Endothelial cell (in vitro differentiated cells): ENCODE results near the gene PCED1B. TPM values are rescaled to one million over a fixed set of nuclear protein-coding genes. Genes with fewer than 3 reads are reported as not detected.

Experiments
- DNase-seq: peaks from one replicate; pipeline ENCODE4 v3.0.0; 2021; ENCODE audit warnings: low spot score
- H3K27ac Mint-ChIP-seq: one replicate; pipeline ENCODE4 v1.8.0; 2021; ENCODE audit warnings: mixed read lengths, inconsistent platforms; ENCODE audit not compliant: unreplicated experiment
- H3K27me3 Mint-ChIP-seq: one replicate; pipeline ENCODE4 v1.8.0; 2021; ENCODE audit warnings: mild to moderate bottlenecking, moderate library complexity, mixed read lengths, inconsistent platforms; ENCODE audit not compliant: unreplicated experiment
- H3K36me3 Mint-ChIP-seq: one replicate; pipeline ENCODE4 v1.8.0; 2021; ENCODE audit warnings: mild to moderate bottlenecking, low read depth, mixed read lengths, inconsistent platforms; ENCODE audit not compliant: unreplicated experiment
- H3K4me1 Mint-ChIP-seq: one replicate; pipeline ENCODE4 v1.8.0; 2021; ENCODE audit warnings: mild to moderate bottlenecking, mixed read lengths, inconsistent platforms; ENCODE audit not compliant: unreplicated experiment
- H3K4me3 Mint-ChIP-seq: one replicate; pipeline ENCODE4 v1.8.0; 2021; ENCODE audit warnings: mild to moderate bottlenecking, mixed read lengths, inconsistent platforms; ENCODE audit not compliant: unreplicated experiment
- H3K9me3 Mint-ChIP-seq: one replicate; pipeline ENCODE4 v1.8.0; 2021; ENCODE audit warnings: mixed read lengths, inconsistent platforms; ENCODE audit not compliant: unreplicated experiment
- CTCF ChIP-seq: fragments of 200-600 bp; sonication (generic); IDR thresholded peaks from one replicate; pipeline ENCODE4 v1.5.0; 2021; ENCODE audit warnings: antibody characterized with exemption; ENCODE audit not compliant: unreplicated experiment
- total RNA-seq: library from RNA; stranded (reverse); fragmentation: NEBNext Ultra II Directional; extraction: Animal tissue kit (Norgen Biotek cat#: 25700); gene quantifications from one replicate; pipeline ENCODE4 v1.2.1, GENCODE V29; 2021; ENCODE audit not compliant: unreplicated experiment

The PCED1B gene
- total RNA-seq, 1 donor from 2014 or later = 9.7 TPM

- H3K36me3 Mint-ChIP-seq = peaks cover 3% of the 10 kb centered on the region
- H3K27ac Mint-ChIP-seq = no peak overlapping the region
- H3K9me3 Mint-ChIP-seq = no peaks in the 10 kb centered on the region
- no peak for TF ChIP-seq CTCF
- DNase-seq = no peak
- no peaks in the 10 kb centered on the region for H3K27me3 Mint-ChIP-seq
- no peak overlapping the region for H3K4me3 Mint-ChIP-seq
- peaks cover 3% of the 10 kb centered on the region for H3K4me1 Mint-ChIP-seq
These were observed 105.4 kb downstream of the PCED1B start for GRCh38 chr12:47184813-47185212.

GRCh38 chr12:47186246-47186645, 106.8 kb downstream of the PCED1B start:
- no peak for TF ChIP-seq CTCF
- H3K4me3 Mint-ChIP-seq = no peak overlapping the region
- no peaks in the 10 kb centered on the region for H3K27me3 Mint-ChIP-seq
- no peak for DNase-seq
- peaks cover 6% of the 10 kb centered on the region for H3K36me3 Mint-ChIP-seq
- H3K9me3 Mint-ChIP-seq = no peaks in the 10 kb centered on the region
- peaks cover 3% of the 10 kb centered on the region for H3K4me1 Mint-ChIP-seq
- no peak overlapping the region for H3K27ac Mint-ChIP-seq

GRCh38 chr12:47188576-47189441, 109.4 kb downstream of the PCED1B start:
- Mint-ChIP-seq H3K36me3 (peaks cover 6% of the 10 kb centered on the region), H3K27ac (no peak overlapping the region), H3K9me3 (no peaks in the 10 kb centered on the region), H3K4me1 (peaks cover 14% of the 10 kb centered on the region), H3K27me3 (no peaks in the 10 kb centered on the region), H3K4me3 (no peak overlapping the region)
- no peak for TF ChIP-seq CTCF
- DNase-seq = no peak

- H3K4me1 Mint-ChIP-seq = peaks cover 17% of the 10 kb centered on the region
These were observed 110.3 kb downstream of the PCED1B start for GRCh38 chr12:47189728-47190127.

More at GRCh38 chr12:47189728-47190127, 110.3 kb downstream of the PCED1B start:
- Mint-ChIP-seq H3K36me3 (peaks cover 6% of the 10 kb centered on the region), H3K4me3 (no peak overlapping the region), H3K9me3 (no peaks in the 10 kb centered on the region), H3K27me3 (no peaks in the 10 kb centered on the region), H3K27ac (no peak overlapping the region)
- no peak for TF ChIP-seq CTCF
- no peak for DNase-seq
